ENCODE measurements around the gene NAA50. TPM values are rescaled to one million over a fixed set of nuclear protein-coding genes. Genes with fewer than 3 reads are reported as not detected.
A peak's percentile ranks its signal among the peaks of the same experiment; 100 is the strongest.

Gene NAA50
- total RNA-seq, result 112 and 118 TPM in 2 replicates

- Mint-ChIP-seq H3K27me3 (no peaks in the 10 kb centered on the region), H3K4me1 (peaks cover 71% of the 10 kb centered on the region), H3K27ac (peak within 1 kb of the TSS; percentile 100), H3K9me3 (no peaks in the 10 kb centered on the region), H3K36me3 (ENCODE audit: low read depth) (peaks cover 34% of the 10 kb centered on the region), H3K4me3 (peak within 1 kb of the TSS; percentile 93)
- ATAC-seq (ENCODE audit: low read depth), result peak; percentile 72
- ChIA-PET POLR2A (interaction anchor here (0.5 to 3.8 kb wide), 36 partner anchors 8 to 1441 kb away, joined by 3 to 50 read pairs (median 4); partner anchors contain the start of genes CCDC191, GRAMD1C, QTRT2 and SPICE1), CTCF (interaction anchor here (0.7 to 3.2 kb wide), 16 partner anchors 9 to 253 kb away, joined by 3 to 49 read pairs (median 7); partner anchors contain the start of genes GRAMD1C and SPICE1)
- TF ChIP-seq CTCF (IDR thresholded peaks at IDR 0.05), result no peak
- DNase-seq, result peak; percentile 84
- intact Hi-C loops (cut with micrococcal nuclease), result loop anchor here (1.0 to 5.0 kb wide), 22 partner anchors 8 to 1912 kb away; partner anchors contain the start of genes ATG3, CCDC191, GRAMD1C and QTRT2
Observed at GRCh38 chr3:113745756-113746547, at the start of gene NAA50. NAA50 (minus strand) TSS chr3:113746249; CDS start chr3:113745949, 300 bp downstream.

- DNase-seq (no peak), ATAC-seq (ENCODE audit: low read depth) (no peak)
- POLR2A ChIA-PET, result no interaction called here
- Mint-ChIP-seq H3K4me1 (no peaks in the 10 kb centered on the region), H3K4me3 (no peak overlapping the region), H3K27me3 (no peaks in the 10 kb centered on the region), H3K9me3 (no peaks in the 10 kb centered on the region), H3K27ac (no peak overlapping the region), H3K36me3 (ENCODE audit: low read depth) (peaks cover 63% of the 10 kb centered on the region)
- intact Hi-C loops (cut with micrococcal nuclease), result no loop called here
- no peak for TF ChIP-seq CTCF (IDR thresholded peaks at IDR 0.05)
- CTCF ChIA-PET, result interaction anchor here (1.1 kb wide), 1 partner anchor 59 kb away, joined by 3 read pairs; no protein-coding TSS in a partner anchor
Observed at GRCh38 chr3:113795693-113796092, 49.6 kb upstream of the NAA50 start.

GRCh38 chr3:113794526-113794925 lies 48.5 kb upstream of the NAA50 start:
- Mint-ChIP-seq H3K9me3 (no peaks in the 10 kb centered on the region), H3K4me3 (no peak overlapping the region), H3K4me1 (no peaks in the 10 kb centered on the region), H3K27ac (no peak overlapping the region), H3K36me3 (ENCODE audit: low read depth) (peaks cover 64% of the 10 kb centered on the region), H3K27me3 (no peaks in the 10 kb centered on the region)
- DNase-seq (no peak), ATAC-seq (ENCODE audit: low read depth) (no peak)
- POLR2A ChIA-PET, result interaction anchor here (0.5 to 0.9 kb wide), 2 partner anchors 9 to 50 kb away, joined by 3 read pairs; no protein-coding TSS in a partner anchor
- CTCF ChIA-PET, result no interaction called here
- intact Hi-C loops (cut with micrococcal nuclease), result no loop called here
- no peak for TF ChIP-seq CTCF (IDR thresholded peaks at IDR 0.05)

GRCh38 chr3:113791381-113791780 lies 45.3 kb upstream of the NAA50 start:
- ChIA-PET CTCF (interaction anchor here (1.3 kb wide), 1 partner anchor 46 kb away, joined by 3 read pairs; no protein-coding TSS in a partner anchor), POLR2A (interaction anchor here (1.3 kb wide), 1 partner anchor 43 kb away, joined by 5 read pairs; no protein-coding TSS in a partner anchor)
- H3K4me3 Mint-ChIP-seq, result no peak overlapping the region
- no peaks in the 10 kb centered on the region for H3K9me3 Mint-ChIP-seq
- H3K4me1 Mint-ChIP-seq, result peaks cover 7% of the 10 kb centered on the region
- no peak overlapping the region for H3K27ac Mint-ChIP-seq
- no peak for DNase-seq
- no peaks in the 10 kb centered on the region for H3K27me3 Mint-ChIP-seq
- H3K36me3 Mint-ChIP-seq (ENCODE audit: low read depth), result peaks cover 59% of the 10 kb centered on the region
- TF ChIP-seq CTCF (IDR thresholded peaks at IDR 0.05), result no peak
- intact Hi-C loops (cut with micrococcal nuclease), result no loop called here
- no peak for ATAC-seq (ENCODE audit: low read depth)

- ChIA-PET POLR2A (no interaction called here), CTCF (no interaction called here)
- H3K27ac Mint-ChIP-seq, result peak overlapping the region; percentile 76
- no peaks in the 10 kb centered on the region for H3K27me3 Mint-ChIP-seq
- H3K4me1 Mint-ChIP-seq, result peaks cover 18% of the 10 kb centered on the region
- DNase-seq (no peak), ATAC-seq (ENCODE audit: low read depth) (no peak)
- H3K36me3 Mint-ChIP-seq (ENCODE audit: low read depth), result peaks cover 44% of the 10 kb centered on the region
- no peak overlapping the region for H3K4me3 Mint-ChIP-seq
- intact Hi-C loops (cut with micrococcal nuclease), result no loop called here
- H3K9me3 Mint-ChIP-seq, result no peaks in the 10 kb centered on the region
- TF ChIP-seq CTCF (IDR thresholded peaks at IDR 0.05), result no peak
Observed at GRCh38 chr3:113783980-113784379, 37.9 kb upstream of the NAA50 start.
